Measurements from ENCODE around the gene UMODL1.

DNA sequence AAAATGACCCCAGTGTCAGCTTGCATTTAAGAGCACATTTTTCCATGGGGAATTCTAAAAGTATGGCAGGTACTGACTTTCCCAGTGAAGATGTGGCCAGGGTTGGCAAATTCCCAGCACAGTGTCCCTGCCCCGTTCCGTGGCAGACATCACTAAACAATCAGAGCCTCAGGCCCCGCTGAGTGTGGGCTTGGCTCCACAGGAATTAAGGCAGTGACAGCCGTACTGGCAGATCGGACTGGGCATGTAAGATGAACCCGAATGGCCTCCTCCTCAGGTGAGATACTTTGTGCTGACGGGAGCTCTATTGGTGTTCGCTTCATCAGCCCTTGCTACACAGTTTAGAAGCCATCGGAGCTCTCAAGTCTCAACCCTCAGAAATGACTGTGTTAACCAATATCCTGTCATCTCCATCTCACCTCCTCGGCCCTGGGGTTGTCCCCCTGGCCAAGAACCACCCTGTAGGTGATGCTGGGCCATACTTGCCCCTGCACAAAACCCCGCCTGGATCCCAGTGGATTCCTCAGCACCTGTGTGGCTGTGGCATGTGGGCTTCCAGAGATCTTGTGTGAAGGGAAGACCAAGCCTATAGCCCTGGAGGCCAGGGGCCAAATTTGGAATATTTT lies 118.9 kb downstream of the UMODL1 start:
- TF ChIP-seq TCF4 (CRISPR knock-in tag; IDR thresholded peaks at IDR 0.05; ENCODE audit: borderline replicate concordance) (no peak), CREB5 (CRISPR knock-in tag; IDR thresholded peaks at IDR 0.05; ENCODE audit: low read depth) (no peak), ZC3H10 (CRISPR knock-in tag; IDR thresholded peaks at IDR 0.05) (no peak), ZNF8 (CRISPR knock-in tag; IDR thresholded peaks at IDR 0.05) (no peak), SNAI2 (CRISPR knock-in tag; IDR thresholded peaks at IDR 0.05) (no peak), ESRRG (CRISPR knock-in tag; IDR thresholded peaks at IDR 0.05) (no peak), ZFP3 (CRISPR knock-in tag; IDR thresholded peaks at IDR 0.05) (no peak)
